ENCODE data around the gene MT1HL1. TPM values are rescaled to one million over a fixed set of nuclear protein-coding genes. Genes with fewer than 3 reads are reported as not detected.

The MT1HL1 gene
- total RNA-seq (2022; extraction: Qiagen RNA extraction; ENCODE audit: low read depth): not detected in 5 replicates

GRCh38 chr1:237004116-237004515, at the start of gene MT1HL1:
Gene MT1HL1 (minus strand): TSS chr1:237004441. CDS start chr1:237004372, 69 bp downstream.

GRCh38 chr1:237041795-237042525, 37.7 kb upstream of the MT1HL1 start, which contains the start of gene RYR2:
Gene RYR2 (plus strand): TSS chr1:237042184. CDS start chr1:237042522, 338 bp downstream.

Other genes starting within 250 kb of the MT1HL1 start
- gene MTR, start 209.1 kb downstream of the MT1HL1 start, total RNA-seq (2022; extraction: Qiagen RNA extraction; ENCODE audit: low read depth): 4.7 to 7.6 TPM (median 6.5 TPM) in 5 replicates
- 0.01 to 0.06 TPM (median 0.02 TPM) in 3 of 5 replicates, not detected in the others for gene RYR2, start 37.7 kb upstream of the MT1HL1 start, total RNA-seq (2022; extraction: Qiagen RNA extraction; ENCODE audit: low read depth)

Data from A549 treated with GW870086 at 1 μM for 4 hours (cell line).